GM21390 (cell line): ENCODE data around the gene RPP14.
"Not testable (repeated sequence)": the region's sequence is repeated elsewhere in the genome, so short reads cannot be mapped to it uniquely, and the experiment has no call there.

Experiments
- ATAC-seq: cut with Tn5 transposase; IDR thresholded peaks from one replicate; pipeline ENCODE4 v1.9.1; 2021; ENCODE audit not compliant: unreplicated experiment

Gene RPP14

GRCh38 chr3:58290446-58290845 lies 15.6 kb upstream of the RPP14 start:
- ATAC-seq, result not testable (repeated sequence)

GRCh38 chr3:58291671-58292338 lies 14.2 kb upstream of the RPP14 start:
- no peak for ATAC-seq

- no peak for ATAC-seq
Observed at GRCh38 chr3:58292866-58293265, 13.2 kb upstream of the RPP14 start.

GRCh38 chr3:58293516-58293915 lies 12.5 kb upstream of the RPP14 start:
- ATAC-seq, result no peak

- no peak for ATAC-seq
Observed at GRCh38 chr3:58296269-58296668, 9.8 kb upstream of the RPP14 start.

GRCh38 chr3:58296843-58297242 lies 9.2 kb upstream of the RPP14 start:
- ATAC-seq, result no peak

GRCh38 chr3:58298190-58298589 lies 7.9 kb upstream of the RPP14 start:
- no peak for ATAC-seq

- no peak for ATAC-seq
Observed at GRCh38 chr3:58299075-58299474, 7.0 kb upstream of the RPP14 start.

- no peak for ATAC-seq
Observed at GRCh38 chr3:58299839-58300516, 6.1 kb upstream of the RPP14 start.

GRCh38 chr3:58307639-58308215 lies 1.7 kb downstream of the RPP14 start:
- ATAC-seq, result no peak

GRCh38 chr3:58308728-58309127 lies 2.7 kb downstream of the RPP14 start:
- no peak for ATAC-seq

- ATAC-seq, result no peak
Observed at GRCh38 chr3:58317811-58318210, 11.8 kb downstream of the RPP14 start.

GRCh38 chr3:58321791-58322190 lies 15.7 kb downstream of the RPP14 start:
- no peak for ATAC-seq

- no peak for ATAC-seq
Observed at GRCh38 chr3:58322793-58323192, 16.7 kb downstream of the RPP14 start.

- no peak for ATAC-seq
Observed at GRCh38 chr3:58323529-58324390, 17.7 kb downstream of the RPP14 start.

- no peak for ATAC-seq
Observed at GRCh38 chr3:58324391-58325390, 18.6 kb downstream of the RPP14 start.

GRCh38 chr3:58325525-58325992 lies 19.5 kb downstream of the RPP14 start:
- ATAC-seq, result no peak

GRCh38 chr3:58326267-58326900 lies 20.3 kb downstream of the RPP14 start:
- no peak for ATAC-seq

GRCh38 chr3:58329150-58329921 lies 23.3 kb downstream of the RPP14 start:
- no peak for ATAC-seq
